SIG-M5 treated with dmso at 0.1 percent for 504 hours (cell line): Measurements from ENCODE around the gene BCL11A.

Source experiments
- DNase-seq: peaks from one replicate; lab custom pipeline; 2025; ENCODE audit not compliant: unreplicated experiment; lab: John Stamatoyannopoulos, UW

Gene BCL11A

DNA sequence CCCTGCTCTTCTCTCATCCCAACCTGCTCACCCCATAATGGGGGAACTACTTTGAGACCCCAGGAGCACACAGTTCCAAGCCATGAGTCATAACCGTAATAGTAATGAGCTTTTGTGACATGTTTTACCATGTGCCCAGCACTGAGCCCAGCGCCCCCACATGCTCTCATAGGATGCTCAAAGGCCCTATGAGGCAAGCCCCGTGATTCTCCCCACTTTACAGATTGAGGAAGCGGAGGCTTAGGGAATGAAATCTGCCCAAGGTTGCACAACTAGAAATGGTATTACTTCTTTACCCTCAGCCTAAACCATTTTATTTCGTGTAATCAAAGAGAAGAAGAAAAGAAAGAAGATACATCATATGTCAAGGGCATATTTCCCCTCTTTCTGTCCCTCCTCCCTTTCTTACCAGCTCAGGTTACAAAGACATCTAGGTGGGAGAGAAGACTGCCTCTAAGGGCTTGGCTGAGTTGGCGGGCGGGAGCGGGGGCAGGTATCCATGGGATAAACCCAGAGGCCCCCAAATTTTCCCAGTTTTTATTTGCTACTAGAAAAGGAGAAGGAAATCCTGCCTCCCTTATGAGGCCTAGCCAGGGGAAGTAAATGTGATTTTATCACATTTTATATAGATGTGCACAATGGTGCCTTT lies 24.2 kb downstream of the BCL11A start:
- peak; percentile 47 for DNase-seq

GRCh38 chr2:60528281-60529020 lies 25.0 kb downstream of the BCL11A start:
- no peak for DNase-seq

DNA sequence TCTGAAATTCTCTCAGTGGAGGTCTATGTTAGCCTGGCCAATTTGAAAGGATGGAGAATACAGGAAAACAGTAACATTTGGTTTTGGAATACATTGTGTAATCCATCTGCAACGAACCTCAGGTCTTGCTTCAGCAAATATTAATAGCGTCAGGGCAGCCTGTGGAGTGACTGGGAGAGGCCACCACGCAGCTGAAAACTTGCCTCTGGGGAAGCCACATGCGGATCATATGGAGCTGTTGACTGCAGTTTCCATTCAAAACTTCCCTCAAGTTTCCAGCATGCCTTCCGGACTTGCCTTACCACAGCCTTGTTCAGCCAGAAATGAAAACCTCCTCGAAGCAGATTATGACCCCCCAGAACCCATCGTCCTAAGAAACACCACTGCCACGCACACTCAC lies 25.7 kb downstream of the BCL11A start:
- peak; percentile 48 for DNase-seq

GRCh38 chr2:60526623-60527022 lies 26.8 kb downstream of the BCL11A start:
- DNase-seq, result no peak

GRCh38 chr2:60525899-60526298 lies 27.6 kb downstream of the BCL11A start:
- no peak for DNase-seq

DNA sequence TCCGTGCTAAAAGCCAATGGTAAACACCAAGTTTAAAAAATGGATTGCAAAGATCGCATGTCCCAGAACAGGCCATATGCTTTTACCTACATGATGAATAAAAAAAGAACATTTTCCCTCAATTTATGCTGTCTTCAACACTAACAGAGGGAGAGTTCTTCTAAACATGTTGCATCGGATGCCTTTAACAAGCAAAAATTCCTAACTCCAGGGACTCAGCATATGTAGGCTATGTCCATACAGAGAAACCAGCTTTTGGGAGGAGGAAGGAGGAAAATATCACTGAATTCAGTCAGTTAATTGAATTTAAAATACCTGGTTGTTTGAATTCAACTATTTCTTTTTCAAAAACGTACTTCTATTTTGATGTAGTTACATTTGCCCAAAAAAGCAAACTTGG lies 28.6 kb downstream of the BCL11A start:
- DNase-seq, result no peak

DNA sequence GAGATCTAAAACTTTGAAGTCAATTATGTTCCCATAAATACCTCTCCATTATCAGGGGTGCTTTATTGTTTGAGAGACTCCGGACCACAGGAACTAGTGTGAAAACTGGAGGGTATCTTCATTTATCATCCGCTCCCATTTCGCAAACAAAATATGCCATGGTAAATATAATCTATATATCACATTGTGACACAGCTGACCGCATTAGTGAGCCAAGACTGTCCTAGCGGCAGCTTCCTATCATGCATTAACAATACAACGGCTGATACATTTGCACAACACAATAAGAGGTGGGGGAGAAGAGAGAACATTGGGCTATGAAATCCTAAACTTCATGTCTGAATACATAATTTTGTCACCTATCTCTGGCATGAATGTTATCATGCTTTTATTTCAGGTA lies 29.5 kb downstream of the BCL11A start:
- no peak for DNase-seq

DNA sequence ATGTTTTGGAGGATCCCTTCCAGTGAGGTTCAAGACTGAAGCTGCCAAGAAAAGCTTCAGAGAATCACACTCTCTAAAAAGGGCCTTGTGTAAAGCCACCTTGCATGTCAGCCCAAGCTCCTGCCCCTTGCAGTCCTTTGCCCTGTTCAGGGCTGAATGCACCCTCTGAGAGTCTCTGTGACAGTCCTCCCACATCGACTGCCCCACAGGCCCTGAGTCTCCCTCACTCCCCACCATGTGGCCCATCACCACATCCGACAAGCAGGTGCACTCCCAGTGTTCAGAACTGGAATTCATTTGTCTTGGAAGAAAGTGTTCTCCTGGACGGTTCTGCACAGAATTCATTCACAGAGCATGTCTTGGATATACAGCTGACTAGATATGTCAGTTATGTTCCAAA lies 31.0 kb downstream of the BCL11A start:
- DNase-seq, result no peak

DNA sequence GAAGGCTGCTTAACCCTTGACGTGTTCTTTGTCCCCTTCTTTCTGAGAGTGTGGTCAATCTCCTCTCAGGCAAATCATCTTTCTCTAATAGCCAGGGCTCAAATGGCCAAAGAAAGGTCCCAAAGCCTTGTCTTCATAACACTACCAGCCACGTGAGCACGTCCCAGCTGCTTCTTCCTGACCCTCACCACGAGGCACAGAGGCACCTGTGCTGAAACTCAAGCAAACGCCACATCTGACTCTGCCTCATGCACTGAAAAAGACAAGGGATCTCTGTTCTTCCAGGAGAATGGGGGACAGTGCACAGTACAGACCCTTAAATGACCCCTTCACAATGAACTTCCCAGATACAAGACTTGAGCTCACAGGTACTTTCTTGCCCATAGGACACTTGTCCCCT lies 31.8 kb downstream of the BCL11A start:
- DNase-seq, result no peak

- no peak for DNase-seq
Observed at GRCh38 chr2:60520917-60521539, 32.4 kb downstream of the BCL11A start.

- DNase-seq, result no peak
Observed at GRCh38 chr2:60520151-60520876, 33.1 kb downstream of the BCL11A start.

GRCh38 chr2:60519231-60519863 lies 34.1 kb downstream of the BCL11A start:
- DNase-seq, result no peak

- no peak for DNase-seq
Observed at GRCh38 chr2:60518567-60518966, 34.9 kb downstream of the BCL11A start.

GRCh38 chr2:60517446-60517845 lies 36.0 kb downstream of the BCL11A start:
- DNase-seq, result no peak

- DNase-seq, result no peak
Observed at GRCh38 chr2:60516826-60517225, 36.6 kb downstream of the BCL11A start.

DNA sequence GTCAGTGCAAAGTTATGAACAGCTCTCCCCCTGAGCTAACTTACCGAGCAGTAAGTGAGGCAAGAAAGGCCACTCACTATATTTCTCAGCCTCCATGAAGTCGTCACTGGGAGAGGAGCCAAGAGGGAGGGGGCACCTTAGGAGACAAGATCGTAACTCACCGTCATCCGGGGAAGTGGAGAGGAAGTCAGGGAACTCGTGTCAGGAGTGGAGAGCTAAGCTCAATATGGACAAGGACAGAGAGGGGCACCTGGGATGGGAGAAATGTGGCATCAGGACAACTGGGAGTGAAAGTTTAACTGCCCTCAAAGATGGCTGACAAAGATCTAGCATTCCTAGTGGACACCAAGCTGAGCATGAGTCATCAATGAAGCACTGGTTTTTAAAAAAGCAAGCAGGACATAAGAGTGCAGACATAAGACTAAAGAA lies 37.1 kb downstream of the BCL11A start:
- no peak for DNase-seq

GRCh38 chr2:60515721-60516226 lies 37.7 kb downstream of the BCL11A start:
- DNase-seq, result peak; percentile 89

DNA sequence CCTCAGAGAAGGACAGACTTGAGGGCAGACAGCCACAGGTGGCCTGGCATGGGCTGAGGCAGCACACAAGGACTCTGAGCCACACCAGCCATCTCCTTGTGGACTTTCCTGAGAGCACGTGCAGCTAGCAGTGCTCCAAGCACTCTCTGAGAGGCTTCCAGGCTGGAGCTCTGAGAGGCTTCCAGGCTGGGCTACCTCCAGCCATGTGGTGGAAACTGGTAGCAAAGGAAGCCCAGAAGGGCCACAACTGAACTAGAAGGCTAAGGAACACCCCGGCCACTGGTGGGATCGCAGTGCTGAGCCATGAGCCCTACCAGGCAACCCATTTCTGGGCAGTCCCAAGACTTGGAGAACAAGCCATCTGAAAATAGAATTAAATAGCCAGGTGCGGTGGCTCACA lies 39.5 kb downstream of the BCL11A start:
- no peak for DNase-seq

GRCh38 chr2:60513191-60513590 lies 40.3 kb downstream of the BCL11A start:
- no peak for DNase-seq

- DNase-seq, result no peak
Observed at GRCh38 chr2:60512641-60513040, 40.8 kb downstream of the BCL11A start.

- DNase-seq, result no peak
Observed at GRCh38 chr2:60512062-60512622, 41.3 kb downstream of the BCL11A start.
